Stomach (tissue), 19 donors: ENCODE data around the gene EIF4B. TPM values are rescaled to one million over a fixed set of nuclear protein-coding genes. Genes with fewer than 3 reads are reported as not detected.

ENCODE experiments used
- DNase-seq, 2 donors: peaks; one replicate each; pipeline versions ENCODE4 v3.0.0 to v3.0.0-alpha.2; 2013 to 2019
- H3K27ac ChIP-seq, 5 donors: fragments of 200-600 bp in 4 of 5; sonication (generic) in 4 of 5; one replicate each; pipeline ENCODE4 v1.5.1; 2013 to 2019; ENCODE audit warnings: mild to moderate bottlenecking in 1 of 5, moderate library complexity in 1 of 5
- H3K27me3 ChIP-seq, 3 donors: fragments of 200-600 bp; sonication (generic); one replicate each; pipeline ENCODE4 v1.5.1; 2017 to 2019; ENCODE audit warnings: mixed run types in 1 of 3
- H3K36me3 ChIP-seq, 4 donors: fragments of 200-600 bp; sonication (generic); 1 replicate in 3 of 4; 2 replicates in 1 of 4; pipeline ENCODE4 v1.5.1; 2016 to 2019
- H3K4me1 ChIP-seq, 4 donors: fragments of 200-600 bp; sonication (generic); one replicate each; pipeline ENCODE4 v1.5.1; 2016 to 2019
- H3K4me3 ChIP-seq, 4 donors: fragments of 200-600 bp; sonication (generic) in 3 of 4; one replicate each; pipeline ENCODE4 v1.5.1; 2016 to 2019; ENCODE audit warnings: mild to moderate bottlenecking in 1 of 4
- H3K9me3 ChIP-seq, 4 donors: fragments of 200-600 bp; sonication (generic); one replicate each; pipeline ENCODE4 v1.5.1; 2016 to 2019
- CTCF ChIP-seq, 7 experiments: fragments of 450-650 bp in 4 of 7; fragments of 200-600 bp in 3 of 7; sonication (generic) in 3 of 7; IDR thresholded peaks; one replicate each; pipeline ENCODE4 v1.5.1; 2016 to 2019; ENCODE audit warnings: antibody characterized with exemption in 7 of 7, control low read depth in 2 of 7, mild to moderate bottlenecking in 1 of 7
- EP300 ChIP-seq: sonication (generic); formaldehyde crosslinking; IDR thresholded peaks from one replicate; pipeline ENCODE4 v1.6.1; 2017; ENCODE audit warnings: antibody characterized with exemption
- POLR2A ChIP-seq, 4 donors: fragments of 450-650 bp; IDR thresholded peaks; one replicate each; pipeline ENCODE4 v1.6.1; 2016; ENCODE audit warnings: antibody characterized with exemption in 4 of 4, control low read depth in 2 of 4, mild to moderate bottlenecking in 1 of 4, moderate library complexity in 1 of 4
- POLR2AphosphoS5 ChIP-seq, 3 donors: sonication (generic); formaldehyde crosslinking; IDR thresholded peaks; one replicate each; pipeline ENCODE4 v1.6.1; 2016; ENCODE audit warnings: antibody characterized with exemption in 3 of 3
- WGBS, 5 donors: extraction: QIAGEN DNeasy Blood & Tissue Kit in 3 of 5; methylation state at CpG; one replicate each; pipeline versions ENCODE4 v1.1.5 to v1.1.7; 2013 to 2018; 5-methylcytosine and 5-hydroxymethylcytosine counted together
- intact Hi-C: fragments of 100-400 bp; cut with DNase I; formaldehyde crosslinking; loops from one replicate; pipeline ENCODE4 v1.15.1; 2023; ENCODE audit warnings: low total_unique reads
- long read RNA-seq, 10 donors: transcript quantifications; one replicate each; lab custom pipeline, GENCODE V29; 2026
- polyA plus RNA-seq, 3 donors: library from polyadenylated mRNA; stranded (reverse); fragments of 200-250 nt; gene quantifications; one replicate each; pipeline ENCODE4 v1.2.3, GENCODE V29; 2013
- total RNA-seq, 5 donors: library from RNA; depleted of rRNA; stranded (reverse); fragments of >200 nt; gene quantifications; one replicate each; pipeline versions ENCODE4 v1.1.0 to v1.2.3, GENCODE V29; 2014 to 2016
- donor health status: healthy with polysubstance abuse.
- donor health status: Bipolar disorder and iron deficiency.
- donor health status: healthy.

EIF4B gene, protein sequence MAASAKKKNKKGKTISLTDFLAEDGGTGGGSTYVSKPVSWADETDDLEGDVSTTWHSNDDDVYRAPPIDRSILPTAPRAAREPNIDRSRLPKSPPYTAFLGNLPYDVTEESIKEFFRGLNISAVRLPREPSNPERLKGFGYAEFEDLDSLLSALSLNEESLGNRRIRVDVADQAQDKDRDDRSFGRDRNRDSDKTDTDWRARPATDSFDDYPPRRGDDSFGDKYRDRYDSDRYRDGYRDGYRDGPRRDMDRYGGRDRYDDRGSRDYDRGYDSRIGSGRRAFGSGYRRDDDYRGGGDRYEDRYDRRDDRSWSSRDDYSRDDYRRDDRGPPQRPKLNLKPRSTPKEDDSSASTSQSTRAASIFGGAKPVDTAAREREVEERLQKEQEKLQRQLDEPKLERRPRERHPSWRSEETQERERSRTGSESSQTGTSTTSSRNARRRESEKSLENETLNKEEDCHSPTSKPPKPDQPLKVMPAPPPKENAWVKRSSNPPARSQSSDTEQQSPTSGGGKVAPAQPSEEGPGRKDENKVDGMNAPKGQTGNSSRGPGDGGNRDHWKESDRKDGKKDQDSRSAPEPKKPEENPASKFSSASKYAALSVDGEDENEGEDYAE
- total RNA-seq (100 to 1,000 TPM; 319 to 833 (median 400) TPM), polyA plus RNA-seq (100 to 1,000 TPM; 101 to 262 (median 179) TPM)
- long read RNA-seq, donor 1, full-length matches to known transcripts, result 12 of 20 reads
- long read RNA-seq, donor 1, partial matches to known transcripts, result 8 of 20 reads
- long read RNA-seq, donor 1, other reads (novel, unspliced or antisense), result 0 of 20 reads
- long read RNA-seq, donor 2, full-length matches to known transcripts, result 23 of 29 reads
- long read RNA-seq, donor 2, partial matches to known transcripts, result 6 of 29 reads
- long read RNA-seq, donor 2, other reads (novel, unspliced or antisense), result 0 of 29 reads
- long read RNA-seq, donor 3, full-length matches to known transcripts, result 21 of 87 reads
- long read RNA-seq, donor 3, partial matches to known transcripts, result 66 of 87 reads
- long read RNA-seq, donor 3, other reads (novel, unspliced or antisense), result 0 of 87 reads
- long read RNA-seq, donor 4, full-length matches to known transcripts, result 3 of 3 reads
- long read RNA-seq, donor 4, partial matches to known transcripts, result 0 of 3 reads
- long read RNA-seq, donor 4, other reads (novel, unspliced or antisense), result 0 of 3 reads
- long read RNA-seq, donor 5, full-length matches to known transcripts, result 32 of 85 reads
- long read RNA-seq, donor 5, partial matches to known transcripts, result 53 of 85 reads
- long read RNA-seq, donor 5, other reads (novel, unspliced or antisense), result 0 of 85 reads
- long read RNA-seq, donor 6, full-length matches to known transcripts, result 74 of 117 reads
- long read RNA-seq, donor 6, partial matches to known transcripts, result 43 of 117 reads
- long read RNA-seq, donor 6, other reads (novel, unspliced or antisense), result 0 of 117 reads
- long read RNA-seq, donor 7, full-length matches to known transcripts, result 42 of 79 reads
- long read RNA-seq, donor 7, partial matches to known transcripts, result 37 of 79 reads
- long read RNA-seq, donor 7, other reads (novel, unspliced or antisense), result 0 of 79 reads
- long read RNA-seq, donor 8, full-length matches to known transcripts, result 38 of 70 reads
- long read RNA-seq, donor 8, partial matches to known transcripts, result 32 of 70 reads
- long read RNA-seq, donor 8, other reads (novel, unspliced or antisense), result 0 of 70 reads
- long read RNA-seq, donor 9, full-length matches to known transcripts, result 14 of 51 reads
- long read RNA-seq, donor 9, partial matches to known transcripts, result 37 of 51 reads
- long read RNA-seq, donor 9, other reads (novel, unspliced or antisense), result 0 of 51 reads
- long read RNA-seq, donor 10, full-length matches to known transcripts, result 16 of 22 reads
- long read RNA-seq, donor 10, partial matches to known transcripts, result 6 of 22 reads
- long read RNA-seq, donor 10, other reads (novel, unspliced or antisense), result 0 of 22 reads

GRCh38 chr12:53005986-53006809 lies at the start of gene EIF4B:
TSS of gene EIF4B (plus strand) at chr12:53006456. CDS start at chr12:53006484, 28 bp downstream.
- intact Hi-C loops, result no loop called here
- H3K36me3 ChIP-seq, result peaks cover 0 to 23% (median 11%) of the 10 kb centered on the region in 4 donors
- peak; percentile 100 for DNase-seq
- 0 to 1% (median 1%) methylated on average over 54 to 64 of the region's 64 CpGs for WGBS, 5 donors
- no peaks in the 10 kb centered on the region for H3K9me3 ChIP-seq
- H3K4me1 ChIP-seq, result peaks cover 38 to 55% (median 54%) of the 10 kb centered on the region in 4 donors
- no peaks in the 10 kb centered on the region for H3K27me3 ChIP-seq
- TF ChIP-seq EP300 (no peak), CTCF (IDR thresholded peaks at IDR 0.05) (no peak), POLR2A (IDR thresholded peaks at IDR 0.05) (no peak), POLR2AphosphoS5 (IDR thresholded peaks at IDR 0.05) (peak; percentile 59 to 97 (median 91))
- peak within 1 kb of the TSS; percentile 83 to 92 (median 85) for H3K4me3 ChIP-seq
- peak within 1 kb of the TSS; percentile 83 to 95 (median 94) for H3K27ac ChIP-seq

DNA sequence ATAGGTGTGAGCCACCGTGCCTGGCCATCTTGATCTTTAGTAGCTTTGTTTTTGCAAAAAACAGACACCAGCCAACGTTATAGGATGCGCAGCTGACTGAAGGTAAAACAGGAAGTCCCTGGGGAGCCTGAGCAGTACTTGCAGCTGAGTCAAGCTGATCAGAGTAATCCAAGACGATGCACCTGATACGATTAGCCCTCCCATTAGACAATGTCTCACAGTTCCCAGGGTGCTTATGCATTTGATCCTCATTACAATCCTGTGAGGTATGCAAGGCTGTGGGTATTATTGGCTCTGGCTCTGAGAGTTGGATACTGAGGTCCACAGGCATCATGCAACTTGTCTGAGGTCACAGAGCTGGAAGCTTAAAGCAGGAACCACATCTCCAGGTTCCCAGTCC lies 49.3 kb upstream of the EIF4B start:
- H3K27ac ChIP-seq, result no peak overlapping the region
- TF ChIP-seq CTCF (IDR thresholded peaks at IDR 0.05), result no peak
- no peak for TF ChIP-seq EP300
- no peak for TF ChIP-seq POLR2A (IDR thresholded peaks at IDR 0.05)
- no peak for TF ChIP-seq POLR2AphosphoS5 (IDR thresholded peaks at IDR 0.05)
- intact Hi-C loops, result loop anchor here (10.0 kb wide), 1 partner anchor 52 kb away; the partner anchor contains the start of gene KRT8
- DNase-seq, result no peak
- H3K36me3 ChIP-seq, result peaks cover 9 to 12% (median 11%) of the 10 kb centered on the region in 4 donors
- no peaks in the 10 kb centered on the region for H3K27me3 ChIP-seq
- H3K4me1 ChIP-seq, result peaks cover 0 to 1% (median under 1%) of the 10 kb centered on the region in 4 donors
- no peaks in the 10 kb centered on the region for H3K9me3 ChIP-seq
- H3K4me3 ChIP-seq, result no peak overlapping the region
- WGBS, 5 donors, result 43 to 65% (median 48%) methylated on average over 5 of the region's 5 CpGs
